Renal cortex interstitium (tissue), 11 donors: ENCODE measurements around the gene PRKAG2. TPM values are rescaled to one million over a fixed set of nuclear protein-coding genes. Genes with fewer than 3 reads are reported as not detected.
A peak's percentile ranks its signal among the peaks of the same experiment; 100 is the strongest.
"Not testable (repeated sequence)": the region's sequence is repeated elsewhere in the genome, so short reads cannot be mapped to it uniquely, and the experiment has no call there.

Experiments
- DNase-seq, 11 donors: peaks; one replicate each; pipeline ENCODE4 v3.0.0-alpha.2; 2013; ENCODE audit warnings: low read depth in 9 of 11, low spot score in 4 of 11; ENCODE audit errors: extremely low read depth in 1 of 11
- polyA plus RNA-seq, 3 donors: library from polyadenylated mRNA; unstranded; fragments of 120-200 nt; gene quantifications; one replicate each; pipeline ENCODE4 v1.2.1, GENCODE V29; 2013; ENCODE audit not compliant: insufficient read length in 3 of 3

The PRKAG2 gene
- polyA plus RNA-seq, 3 donors = 25.8 to 59.8 (median 37.8) TPM

DNA sequence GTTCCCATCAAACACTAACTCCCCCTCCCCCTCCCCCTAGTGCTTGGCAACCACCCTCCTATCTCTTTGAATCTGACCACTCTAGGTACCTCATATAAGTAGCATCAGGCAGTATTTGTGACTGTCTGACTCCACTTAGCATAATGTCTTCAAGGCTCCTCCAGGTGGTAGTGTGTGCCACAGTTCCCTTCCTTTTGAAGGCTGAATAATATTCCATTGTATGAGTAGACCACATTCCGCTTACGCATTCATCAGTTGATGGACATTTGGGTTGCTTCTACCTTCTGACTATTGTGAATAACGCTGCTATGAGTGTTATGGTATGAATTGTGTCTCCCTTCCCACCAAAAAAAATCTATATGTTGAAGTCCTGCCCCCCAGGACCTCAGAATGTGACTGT, 89.6 kb downstream of the PRKAG2 start:
- no peak for DNase-seq

DNA sequence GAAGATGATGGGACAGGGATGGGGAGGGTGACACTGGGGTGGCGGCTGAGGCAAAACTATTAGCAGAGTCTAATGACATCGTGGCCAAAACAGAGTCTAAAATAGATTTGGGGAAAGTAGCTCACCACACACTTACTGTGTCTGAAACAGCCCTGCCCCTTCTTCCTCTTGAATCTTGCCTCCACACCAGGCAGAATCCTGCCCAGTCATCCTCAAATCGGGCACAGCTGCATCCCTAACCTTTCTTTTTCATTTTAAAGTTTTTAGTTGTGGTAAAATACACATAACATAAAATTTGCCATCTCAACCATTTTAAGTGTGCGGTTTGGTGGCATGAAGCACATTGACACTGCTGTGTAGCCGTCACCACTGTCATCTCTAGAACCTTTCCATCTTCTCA, 90.0 kb downstream of the PRKAG2 start:
- no peak for DNase-seq

DNA sequence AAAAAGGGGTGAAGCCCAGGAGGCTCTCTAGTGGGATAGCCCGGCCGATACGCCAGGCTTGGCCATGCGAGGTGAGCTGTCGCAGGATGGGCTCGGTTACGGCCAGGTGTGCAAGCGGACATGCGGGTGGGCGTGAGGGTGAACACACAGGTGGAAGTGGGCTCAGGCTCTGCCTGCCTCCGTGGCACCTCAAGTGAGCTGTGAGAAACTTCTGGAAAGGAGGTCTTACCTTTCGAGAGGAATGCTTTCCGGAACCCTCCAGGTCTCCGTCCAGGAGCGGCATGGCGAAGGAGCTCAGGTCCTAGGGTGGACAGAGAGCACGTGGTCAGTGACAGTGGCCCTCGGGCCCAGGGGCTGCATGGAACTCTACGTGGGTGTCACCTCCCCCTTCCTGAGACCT, 90.7 kb downstream of the PRKAG2 start:
- no peak for DNase-seq

DNA sequence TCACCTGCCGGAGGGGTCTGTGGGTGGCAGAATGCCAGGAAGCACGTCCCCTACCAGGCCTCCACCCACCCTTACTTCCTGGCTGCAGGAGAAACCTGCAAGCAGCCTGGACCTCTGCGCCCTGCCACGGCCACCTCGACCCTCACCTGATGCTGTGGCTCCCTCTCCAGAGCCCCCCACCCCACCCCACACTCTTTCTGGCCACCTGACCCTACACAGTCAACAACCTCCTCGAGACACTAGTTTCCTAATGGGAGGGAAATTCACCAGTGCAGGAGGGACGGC, 91.3 kb downstream of the PRKAG2 start:
- DNase-seq = no peak

DNA sequence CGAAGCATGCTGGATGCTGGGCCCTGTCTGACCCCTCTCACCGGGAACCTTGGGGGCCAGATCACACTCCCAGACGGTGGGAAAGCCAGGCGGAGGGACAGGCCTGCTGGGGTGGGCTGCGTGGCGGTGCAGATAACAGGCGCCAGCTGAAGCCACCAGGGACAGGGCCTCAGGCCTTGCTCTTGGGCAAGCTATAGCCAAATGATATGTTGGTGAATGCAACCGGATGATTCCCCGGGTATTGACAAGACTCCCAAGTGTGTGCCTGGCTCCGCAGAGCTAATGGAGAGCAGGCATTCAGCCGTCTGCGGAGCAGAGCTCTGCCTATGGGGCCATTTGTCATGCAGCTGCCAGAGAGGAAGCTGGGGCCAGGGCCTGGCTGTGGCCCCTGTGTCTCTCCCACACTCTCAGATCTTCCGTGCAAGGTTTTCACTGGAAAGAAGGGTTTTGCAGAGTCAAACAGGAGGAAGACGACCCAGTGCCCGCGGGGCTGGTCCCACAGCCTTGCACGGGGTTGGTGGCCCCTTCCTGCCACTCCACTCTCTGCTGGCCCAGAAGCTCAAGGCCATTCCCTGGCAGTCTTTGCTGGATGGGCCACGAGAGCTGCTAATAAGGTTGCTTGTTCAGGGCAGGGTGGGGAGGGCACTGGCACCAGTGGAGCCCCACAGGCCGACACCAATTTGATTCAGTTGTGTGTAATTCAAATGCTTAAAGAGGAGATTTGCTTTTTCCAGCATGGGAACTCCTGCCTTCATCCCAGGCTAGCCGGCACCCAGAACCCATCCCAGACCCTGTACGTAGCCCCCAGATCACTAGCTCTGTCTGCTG, 91.8 kb downstream of the PRKAG2 start:
- no peak for DNase-seq

DNA sequence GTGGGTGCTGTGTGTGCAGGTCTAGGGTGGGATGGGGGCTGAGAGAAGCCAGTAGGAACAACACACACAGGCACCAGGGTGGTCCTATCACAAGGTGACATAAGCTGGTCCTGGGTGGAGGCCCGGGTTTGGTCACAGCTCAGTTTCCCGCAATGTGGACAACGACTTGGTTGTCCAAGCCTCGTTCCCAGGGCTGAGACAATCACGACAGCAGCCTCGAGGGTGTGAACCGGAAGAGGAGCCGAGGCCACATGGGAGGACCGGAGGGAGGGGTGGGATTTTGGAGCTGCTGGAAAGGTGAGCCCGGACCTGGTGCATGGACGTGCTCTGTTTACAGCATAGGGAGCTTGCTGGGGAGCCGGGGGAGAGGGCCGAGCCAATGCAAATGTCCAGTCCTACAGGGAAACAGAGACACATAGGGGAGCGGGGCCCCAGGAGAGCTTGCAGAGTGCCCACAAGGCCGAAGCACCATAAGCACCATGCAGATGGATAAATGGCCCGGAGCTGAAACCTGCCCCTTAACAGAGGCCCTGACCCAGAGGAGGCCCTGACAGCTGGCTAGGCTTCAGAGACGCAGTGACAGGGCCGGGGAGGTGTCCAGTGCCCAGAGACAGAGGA, 92.8 kb downstream of the PRKAG2 start:
- DNase-seq = no peak

DNA sequence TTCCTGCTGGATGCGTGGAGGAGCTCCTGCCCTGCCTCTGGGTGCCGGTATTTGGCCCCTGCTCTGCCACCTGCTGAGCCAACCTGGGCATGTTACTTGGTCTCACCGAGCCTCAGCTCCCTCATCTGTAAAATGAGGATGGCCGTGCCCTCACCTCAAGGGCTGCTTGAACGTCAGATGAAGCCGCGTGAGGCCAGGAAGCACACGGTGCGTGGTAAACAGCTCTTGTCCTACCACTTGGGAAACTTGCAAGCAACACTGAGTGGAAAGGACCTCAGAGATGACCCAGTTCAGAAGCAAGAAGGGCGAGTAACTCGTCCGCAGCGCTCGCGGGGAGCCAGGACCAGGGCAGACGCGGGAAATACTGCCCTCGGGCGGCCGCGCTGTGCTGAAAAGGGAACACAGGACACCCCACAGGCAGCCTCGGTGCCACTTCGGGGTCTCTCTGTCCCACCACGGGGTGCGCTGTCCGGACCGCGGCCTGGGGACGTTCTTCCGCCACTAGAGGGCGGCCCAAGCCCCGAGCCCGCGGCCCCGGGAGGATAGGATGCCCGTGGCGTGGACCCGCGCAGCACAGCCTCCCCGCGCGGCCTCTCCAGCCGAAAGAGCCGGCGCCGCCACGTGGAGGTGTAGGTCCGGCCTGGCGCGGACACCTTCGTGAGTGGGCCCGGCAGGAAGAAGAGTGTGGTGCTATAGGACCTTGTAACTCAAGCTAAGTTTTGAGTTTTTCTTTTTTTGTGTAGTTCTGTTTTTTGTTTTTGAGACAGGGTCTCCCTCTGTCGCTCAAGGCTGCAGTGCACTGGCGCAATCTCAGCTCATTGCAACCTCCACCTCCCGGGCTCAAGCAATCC, 94.1 kb downstream of the PRKAG2 start:
- DNase-seq = peak in 8 of 11 donors; percentile 39 to 61 (median 56)

DNA sequence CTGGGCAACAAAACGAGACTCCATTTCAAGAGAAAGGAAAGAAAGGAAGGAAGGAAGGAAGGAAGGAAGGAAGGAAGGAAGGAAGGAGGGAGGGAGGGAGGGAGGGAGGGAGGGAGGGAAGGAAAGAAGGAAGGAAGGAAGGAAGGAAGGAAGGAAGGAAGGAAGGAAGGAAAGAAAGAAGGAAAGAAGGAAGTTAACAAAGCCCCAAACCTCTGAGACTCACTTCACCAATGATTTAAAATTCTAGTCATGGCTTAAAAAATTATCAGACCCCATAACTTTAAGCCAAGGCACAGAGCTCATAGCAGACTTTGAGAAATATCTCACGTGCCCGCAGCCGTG, 94.7 kb downstream of the PRKAG2 start:
- DNase-seq = not testable (repeated sequence)

DNA sequence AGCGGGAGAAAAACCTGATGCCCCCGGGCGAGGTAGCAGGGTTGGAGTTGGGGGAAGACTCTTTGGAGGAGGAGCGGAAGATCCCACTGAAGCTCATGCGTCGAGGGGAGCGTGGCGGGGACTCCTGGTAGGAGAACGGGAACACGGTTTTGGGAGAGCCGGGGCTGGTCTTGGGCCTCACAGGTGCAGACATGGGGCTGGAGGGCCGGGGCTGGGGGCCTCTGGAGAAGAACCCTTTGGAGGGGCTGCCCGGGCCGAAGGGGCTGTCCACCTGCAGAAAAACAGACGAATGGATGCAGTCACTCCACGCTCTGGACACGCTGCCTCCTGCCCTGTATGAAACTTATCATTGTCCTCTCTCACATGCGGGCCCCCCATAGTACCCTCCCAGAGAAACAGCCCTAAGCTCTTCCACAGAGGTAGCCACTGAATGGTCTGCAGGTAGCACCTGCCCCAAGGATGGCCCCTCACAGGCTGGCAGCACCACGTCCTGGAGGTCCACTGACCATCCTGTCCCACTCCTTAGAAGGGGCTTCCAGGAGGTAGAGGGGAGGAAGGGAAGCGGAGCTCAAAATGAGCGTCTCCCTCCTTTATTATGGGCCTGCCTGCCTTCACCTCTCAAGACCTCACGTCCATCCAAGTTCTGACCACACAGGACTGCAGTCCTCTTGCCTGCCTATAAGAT, 95.6 kb downstream of the PRKAG2 start:
- no peak for DNase-seq

DNA sequence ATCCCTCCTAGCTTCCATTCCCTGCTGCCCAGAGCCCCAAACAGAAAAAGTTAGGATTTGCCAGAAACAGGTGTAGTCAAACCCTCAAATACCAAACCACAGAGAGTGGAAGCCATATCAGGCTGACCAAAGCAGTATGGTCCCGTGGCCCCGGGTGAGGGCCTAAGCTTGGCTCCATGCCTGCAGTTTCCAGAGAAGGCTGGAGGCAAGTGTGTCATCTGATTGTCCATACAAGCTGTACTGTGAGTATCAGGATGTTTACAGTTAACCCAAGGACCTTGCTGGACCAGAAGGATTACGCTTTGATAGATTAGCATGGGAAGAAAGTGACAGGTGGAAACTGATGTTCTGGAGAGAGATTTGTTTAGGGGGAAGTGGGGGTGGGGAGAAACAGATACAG, 96.3 kb downstream of the PRKAG2 start:
- no peak for DNase-seq

DNA sequence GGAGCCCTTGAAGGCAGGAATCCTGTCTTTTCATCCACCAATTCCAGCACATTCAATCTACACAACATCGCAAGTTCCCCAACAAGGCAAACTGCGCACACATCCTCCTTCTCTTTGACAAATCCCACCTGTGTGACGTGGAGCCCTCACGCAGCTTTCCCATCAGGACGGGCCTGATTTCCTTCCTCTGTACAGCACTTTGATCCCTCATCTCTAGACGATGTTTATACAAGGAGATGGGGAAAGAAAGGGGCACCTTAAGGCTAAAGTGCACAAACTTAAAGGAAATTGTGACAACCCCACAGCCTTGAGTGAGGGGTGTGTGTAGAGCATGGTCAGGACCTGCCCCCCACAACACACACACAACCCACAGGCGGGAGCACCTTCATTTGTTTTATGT, 97.2 kb downstream of the PRKAG2 start:
- no peak for DNase-seq

DNA sequence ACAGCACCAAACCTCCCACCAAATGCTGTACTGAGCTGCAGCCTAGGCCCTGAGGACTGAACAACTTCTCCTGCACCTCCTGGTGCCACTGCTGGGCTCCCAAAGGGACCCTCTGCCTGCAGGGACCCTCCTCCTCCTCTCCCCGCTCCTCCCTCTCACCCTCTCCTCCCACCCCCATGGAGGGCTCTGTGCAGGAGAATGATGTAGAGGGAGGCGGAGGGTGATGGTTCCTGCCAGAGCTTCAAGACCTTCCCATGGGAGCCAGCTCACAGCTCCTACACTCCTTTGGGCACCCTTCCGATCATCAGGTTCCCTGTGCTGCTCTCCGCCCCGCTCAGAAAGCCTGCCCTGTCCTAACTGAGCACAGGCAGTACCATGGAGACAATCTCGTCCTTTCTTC, 97.7 kb downstream of the PRKAG2 start:
- no peak for DNase-seq

DNA sequence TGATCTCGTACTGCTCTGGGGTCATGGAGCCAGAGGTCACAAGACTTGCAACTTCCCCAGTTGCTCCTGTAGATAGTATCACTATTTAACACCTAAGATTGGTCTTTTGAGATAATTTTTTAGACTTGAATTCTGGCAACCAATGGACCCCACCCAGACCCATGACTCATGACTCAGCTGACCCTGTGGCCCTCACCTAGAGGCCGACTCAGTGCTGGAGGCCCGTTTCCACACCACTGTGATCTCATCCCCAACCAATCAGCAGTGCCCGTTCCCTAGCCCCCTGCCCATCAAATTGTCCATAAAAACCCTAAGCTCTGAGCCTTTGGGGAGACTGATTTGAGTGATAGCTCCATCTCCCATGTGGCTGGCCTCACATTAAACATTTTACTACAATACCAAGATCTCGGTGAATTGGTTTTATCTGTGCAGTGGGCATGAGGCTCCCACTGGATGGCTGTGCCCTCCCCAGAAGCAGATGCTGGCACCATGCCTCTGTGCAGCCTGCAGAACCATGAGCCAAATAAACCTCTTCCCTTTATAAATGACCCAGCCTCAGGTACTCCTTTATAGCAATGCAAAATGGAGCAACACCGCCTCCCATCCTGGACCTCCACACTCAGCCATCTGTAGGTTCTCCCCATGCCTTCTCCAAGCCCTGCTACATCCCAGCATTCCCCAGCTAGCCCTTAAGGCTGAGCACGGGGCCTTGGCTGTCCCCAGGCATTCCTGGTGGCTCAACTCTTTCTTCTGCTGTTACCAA, 98.8 kb downstream of the PRKAG2 start:
- DNase-seq = no peak

DNA sequence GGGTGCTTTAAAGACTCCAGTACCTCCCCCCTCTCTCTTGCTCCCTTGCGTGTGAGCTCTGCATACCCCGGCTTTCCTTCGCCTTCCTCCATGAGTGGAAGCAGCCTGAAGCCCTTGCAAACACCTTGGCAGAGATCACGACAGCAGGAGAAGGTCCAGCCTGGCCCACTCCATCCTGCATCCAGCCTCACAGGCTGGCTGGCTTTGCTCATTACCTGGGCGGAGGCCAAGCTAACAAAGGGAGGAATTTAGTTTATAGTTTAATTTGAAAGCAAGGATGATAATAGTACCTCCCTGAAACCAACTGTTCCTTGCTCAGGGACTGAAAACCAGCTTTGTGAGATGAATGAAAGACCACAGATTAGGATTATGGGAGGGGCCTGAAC, 99.4 kb downstream of the PRKAG2 start:
- no peak for DNase-seq

DNA sequence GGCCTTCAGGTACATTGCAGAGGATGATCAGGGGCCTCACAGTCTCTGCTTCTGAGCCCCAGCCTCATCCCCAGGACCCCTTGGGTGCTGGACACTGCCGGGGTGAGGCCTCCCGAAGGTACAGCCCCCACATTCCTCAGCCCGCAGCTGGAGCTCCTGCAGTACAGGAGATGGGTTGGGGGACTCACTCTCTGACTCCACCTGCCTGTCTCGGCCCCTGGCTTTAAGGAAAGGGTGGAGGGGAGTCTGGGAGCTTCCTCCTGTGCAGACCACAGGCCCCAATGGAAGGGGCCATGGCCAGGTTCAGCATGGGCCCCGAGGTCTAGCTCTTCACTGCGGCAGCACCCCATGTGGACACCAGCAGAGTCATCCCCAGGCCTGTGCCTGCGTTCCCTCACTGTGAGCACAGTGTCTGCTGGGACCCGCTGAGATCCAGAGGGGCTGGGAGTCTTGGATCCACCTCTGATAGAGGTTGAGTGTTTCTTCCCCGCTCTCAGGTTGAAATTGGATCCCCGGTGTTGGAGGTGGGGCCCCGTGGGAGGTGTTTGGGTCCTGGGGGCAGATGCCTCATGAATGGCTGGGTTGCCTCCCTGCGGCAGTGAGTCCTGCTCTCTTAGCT, 99.9 kb downstream of the PRKAG2 start:
- DNase-seq = no peak

DNA sequence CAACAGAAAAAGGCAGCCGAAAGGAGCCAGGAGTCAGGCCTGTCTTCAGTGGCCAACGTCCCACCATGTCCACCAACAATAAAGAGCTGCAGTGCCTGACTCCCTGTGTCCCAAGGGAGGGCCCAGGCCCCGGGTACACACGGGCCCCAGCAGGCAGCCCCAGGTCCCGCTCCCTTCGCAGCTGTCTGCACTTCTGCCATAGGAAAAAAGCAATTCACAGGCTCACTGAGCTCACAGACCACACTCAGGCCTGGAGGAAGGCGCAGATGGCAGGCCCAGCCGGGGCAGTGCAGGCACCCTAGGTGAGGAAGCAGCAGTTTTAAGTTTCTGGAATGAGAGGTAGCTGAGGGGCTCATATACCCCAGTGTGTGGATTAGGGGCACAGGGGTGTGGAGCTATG, 100.5 kb downstream of the PRKAG2 start:
- no peak for DNase-seq

DNA sequence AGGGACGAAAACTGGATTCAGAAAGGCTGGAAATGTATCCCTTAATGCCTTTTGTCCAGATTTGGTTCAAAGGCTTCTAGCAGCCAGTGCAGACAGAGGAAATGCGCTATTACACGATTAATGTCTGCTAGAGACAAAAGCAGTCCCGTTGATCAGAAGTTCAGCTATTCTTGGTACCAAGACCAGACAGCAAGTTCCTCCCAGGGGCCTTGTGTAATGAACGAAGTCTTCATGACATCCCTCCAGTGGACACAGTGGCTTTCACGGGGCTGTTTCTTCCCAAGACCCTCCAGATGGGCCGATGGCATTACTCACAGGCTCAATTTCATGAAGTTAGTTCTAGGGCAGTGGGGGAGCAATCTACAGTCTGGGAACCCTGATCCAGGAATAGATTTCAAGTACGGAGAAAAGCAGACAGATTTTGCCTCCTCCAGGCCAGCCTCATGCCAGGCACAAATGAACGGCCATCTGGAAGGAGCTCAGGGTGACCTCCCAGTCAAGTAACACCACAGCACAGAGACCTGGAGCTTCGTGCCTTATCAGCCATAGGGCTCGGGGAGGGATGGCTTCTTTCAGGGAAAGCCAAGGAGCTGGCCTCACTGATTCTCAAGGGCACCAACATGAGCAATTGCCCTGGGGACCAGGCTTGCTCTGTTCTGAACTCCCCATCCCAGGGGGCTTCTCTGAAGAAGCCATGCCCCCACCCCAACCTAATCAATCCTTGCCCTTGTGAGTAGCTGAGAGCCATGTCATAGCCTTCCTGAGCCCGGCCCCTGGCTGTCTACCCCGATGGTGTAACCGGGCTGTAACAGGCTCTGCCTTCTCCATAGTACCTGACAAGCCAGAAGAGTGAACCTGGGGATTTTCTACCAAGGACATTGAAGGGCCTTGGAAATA, 101.1 kb downstream of the PRKAG2 start:
- no peak for DNase-seq

DNA sequence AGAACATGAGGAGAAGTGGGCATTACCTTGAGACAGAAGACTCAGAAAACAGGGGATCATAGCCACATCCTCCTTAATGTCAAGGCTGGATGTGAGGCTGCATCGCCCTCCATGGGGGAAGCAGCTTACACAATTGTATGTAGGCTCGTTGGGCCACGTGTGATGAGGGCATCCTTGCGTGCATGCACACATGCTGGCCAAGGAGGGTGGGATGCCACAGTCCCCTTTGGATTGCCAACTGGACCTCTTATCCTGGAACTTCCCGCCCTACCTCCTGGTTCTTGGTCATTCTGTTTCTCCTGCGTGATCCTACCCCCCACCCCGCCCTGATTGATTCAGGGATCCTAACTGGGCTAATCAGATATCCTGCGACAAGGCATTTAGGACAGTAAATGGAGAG, 102.0 kb downstream of the PRKAG2 start:
- DNase-seq = no peak
